WTC11 (cell line): ENCODE results near the gene YEATS2. TPM values are rescaled to one million over a fixed set of nuclear protein-coding genes. Genes with fewer than 3 reads are reported as not detected.

Experiments
- ATAC-seq: fragments of 200-7000 bp; cut with Tn5 transposase; 2 replicates; pipeline ENCODE4 v1.10.0; 2021; ENCODE audit warnings: mild to moderate bottlenecking, moderate library complexity
- CTCF ChIA-PET: fragments of 300-600 bp; sonication (Branson Sonifier 250); formaldehyde crosslinking; loops from one replicate; lab custom pipeline; 2021; ENCODE audit warnings: antibody characterized with exemption; lab: Charles Lee
- POLR2A ChIA-PET: fragments of 350-600 bp; sonication (Branson Sonifier 250); formaldehyde crosslinking; loops from one replicate; lab custom pipeline; 2021; ENCODE audit warnings: antibody characterized with exemption; lab: Charles Lee
- DNase-seq: peaks from one replicate; pipeline ENCODE4 v3.0.0; 2021; ENCODE audit warnings: low spot score
- H3K27ac Mint-ChIP-seq: 2 replicates; pipeline ENCODE4 v1.8.0; 2021; ENCODE audit warnings: mixed read lengths
- H3K27me3 Mint-ChIP-seq: 2 replicates; pipeline ENCODE4 v1.8.0; 2021; ENCODE audit warnings: low read depth, mild to moderate bottlenecking, moderate library complexity, mixed read lengths
- H3K36me3 Mint-ChIP-seq: 2 replicates; pipeline ENCODE4 v1.8.0; 2021; ENCODE audit warnings: mixed read lengths
- H3K4me1 Mint-ChIP-seq: 2 replicates; pipeline ENCODE4 v1.8.0; 2022; ENCODE audit warnings: mixed read lengths
- H3K4me3 Mint-ChIP-seq: 2 replicates; pipeline ENCODE4 v1.8.0; 2021; ENCODE audit warnings: mild to moderate bottlenecking, moderate library complexity, mixed read lengths
- H3K9me3 Mint-ChIP-seq: 2 replicates; pipeline ENCODE4 v1.8.0; 2021; ENCODE audit warnings: mixed read lengths
- CBFB ChIP-seq: sonication (generic); formaldehyde crosslinking; IDR thresholded peaks from 2 replicates; pipeline ENCODE4 v1.8.1; 2022; ENCODE audit warnings: mild to moderate bottlenecking, low read depth, missing genetic modification reagents
- FOXK1 ChIP-seq: sonication (generic); formaldehyde crosslinking; IDR thresholded peaks from 2 replicates; pipeline ENCODE4 v1.8.0; 2022; ENCODE audit warnings: mild to moderate bottlenecking, moderate library complexity, missing genetic modification reagents
- FOXP1 ChIP-seq: sonication (generic); formaldehyde crosslinking; IDR thresholded peaks from 2 replicates; pipeline ENCODE4 v1.8.0; 2022; ENCODE audit warnings: missing genetic modification reagents, mild to moderate bottlenecking, moderate library complexity, borderline replicate concordance
- GABPB1 ChIP-seq: sonication (generic); formaldehyde crosslinking; IDR thresholded peaks from 2 replicates; pipeline ENCODE4 v1.8.1; 2023; ENCODE audit warnings: mild to moderate bottlenecking, missing genetic modification reagents
- JAZF1 ChIP-seq: fragments of 250-450 bp; sonication (Bioruptor Pico); IDR thresholded peaks from 2 replicates; pipeline ENCODE4 v1.9.0; 2021; ENCODE audit warnings: moderate library complexity, mild to moderate bottlenecking, inconsistent platforms
- JUN ChIP-seq: sonication (generic); formaldehyde crosslinking; IDR thresholded peaks from 2 replicates; pipeline ENCODE4 v1.8.0; 2023; ENCODE audit warnings: mild to moderate bottlenecking, missing genetic modification reagents
- MXD4 ChIP-seq: fragments of 250-450 bp; sonication (Bioruptor Pico); IDR thresholded peaks from 2 replicates; pipeline ENCODE4 v1.8.0; 2021; ENCODE audit warnings: mild to moderate bottlenecking, moderate library complexity, borderline replicate concordance
- NFATC4 ChIP-seq: fragments of 250-450 bp; sonication (Bioruptor Pico); IDR thresholded peaks from 2 replicates; pipeline ENCODE4 v1.9.0; 2021; ENCODE audit warnings: mild to moderate bottlenecking
- RORB ChIP-seq: fragments of 250-450 bp; sonication (Bioruptor Pico); IDR thresholded peaks from 2 replicates; pipeline ENCODE4 v1.9.0; 2021; ENCODE audit warnings: mild to moderate bottlenecking
- SMAD3 ChIP-seq: sonication (generic); formaldehyde crosslinking; IDR thresholded peaks from 2 replicates; pipeline ENCODE4 v1.8.0; 2022; ENCODE audit warnings: missing genetic modification reagents, mild to moderate bottlenecking, borderline replicate concordance
- TEAD4 ChIP-seq: sonication (generic); formaldehyde crosslinking; IDR thresholded peaks from 2 replicates; pipeline ENCODE4 v1.8.0; 2022; ENCODE audit warnings: mild to moderate bottlenecking, missing genetic modification reagents
- TP53 ChIP-seq: sonication (generic); formaldehyde crosslinking; IDR thresholded peaks from 2 replicates; pipeline ENCODE4 v1.8.1; 2023; ENCODE audit warnings: mild to moderate bottlenecking, missing genetic modification reagents
- ZNF232 ChIP-seq: sonication (generic); formaldehyde crosslinking; IDR thresholded peaks from 2 replicates; pipeline ENCODE4 v1.8.0; 2022; ENCODE audit warnings: mild to moderate bottlenecking, missing genetic modification reagents
- ZNF263 ChIP-seq: sonication (generic); formaldehyde crosslinking; IDR thresholded peaks from 2 replicates; pipeline ENCODE4 v1.8.1; 2022; ENCODE audit warnings: low read depth, mild to moderate bottlenecking, moderate library complexity, missing genetic modification reagents
- ZNF317 ChIP-seq: sonication (generic); formaldehyde crosslinking; IDR thresholded peaks from 2 replicates; pipeline ENCODE4 v1.8.1; 2023; ENCODE audit warnings: low read depth, mild to moderate bottlenecking, moderate library complexity, missing genetic modification reagents, borderline replicate concordance
- ZNF416 ChIP-seq: fragments of 250-450 bp; sonication (Bioruptor Pico); IDR thresholded peaks from 2 replicates; pipeline ENCODE4 v1.9.0; 2021; ENCODE audit warnings: mild to moderate bottlenecking, inconsistent platforms
- ZNF423 ChIP-seq: fragments of 250-450 bp; sonication (Bioruptor Pico); IDR thresholded peaks from 2 replicates; pipeline ENCODE4 v2.1.2; 2022; ENCODE audit warnings: mild to moderate bottlenecking, moderate library complexity
- total RNA-seq: library from RNA; stranded (reverse); gene quantifications from 3 replicates; pipeline ENCODE4 v1.2.3, GENCODE V29; 2021
- TF ChIP-seq, protein P1 (sequence below): sonication (generic); formaldehyde crosslinking; IDR thresholded peaks from 2 replicates; pipeline ENCODE4 v1.8.1; 2023; ENCODE audit warnings: mild to moderate bottlenecking, missing genetic modification reagents, borderline replicate concordance
- TF ChIP-seq, protein P2 (sequence below): sonication (generic); formaldehyde crosslinking; IDR thresholded peaks from 2 replicates; pipeline ENCODE4 v1.8.1; 2023; ENCODE audit warnings: mild to moderate bottlenecking, moderate library complexity, missing genetic modification reagents
- TF ChIP-seq, protein P3 (sequence below): sonication (generic); formaldehyde crosslinking; IDR thresholded peaks from 2 replicates; pipeline ENCODE4 v1.8.1; 2023; ENCODE audit warnings: mild to moderate bottlenecking, missing genetic modification reagents
- TF ChIP-seq, protein P4 (sequence below): fragments of 250-450 bp; sonication (Bioruptor Pico); IDR thresholded peaks from 2 replicates; pipeline ENCODE4 v1.9.0; 2021; ENCODE audit warnings: moderate library complexity, mild to moderate bottlenecking, inconsistent platforms, borderline replicate concordance
- TF ChIP-seq, protein P5 (sequence below): fragments of 250-450 bp; sonication (Bioruptor Pico); IDR thresholded peaks from 2 replicates; pipeline ENCODE4 v1.8.0; 2021; ENCODE audit warnings: mild to moderate bottlenecking

YEATS2 gene
- total RNA-seq, 1 experiment from 2014 or later: 42.5 TPM

DNA sequence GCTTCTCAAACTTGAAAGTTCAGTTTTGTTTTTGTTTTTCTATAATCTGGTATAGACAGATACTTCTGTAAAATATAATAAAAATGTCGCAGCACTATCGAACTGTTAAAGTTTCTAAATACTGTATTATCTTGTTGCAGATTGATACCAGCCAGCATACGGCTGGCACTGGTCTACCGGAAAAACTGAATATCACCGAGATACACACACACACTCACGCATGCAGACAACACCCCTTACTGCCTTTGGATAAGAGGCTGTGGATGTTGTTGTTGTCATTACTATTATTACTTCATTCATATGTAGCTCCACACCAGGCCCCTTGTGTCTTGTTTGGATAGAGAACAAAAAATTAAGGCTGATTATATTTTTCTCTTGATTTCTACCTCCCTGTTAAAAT is 95.4 kb downstream of the YEATS2 start:
- H3K4me1 Mint-ChIP-seq: no peaks in the 10 kb centered on the region
- no peak for DNase-seq
- TF ChIP-seq ZNF423 (CRISPR knock-in tag) (no peak), SMAD3 (CRISPR knock-in tag) (no peak), JAZF1 (CRISPR knock-in tag) (no peak), NFATC4 (CRISPR knock-in tag) (no peak), TP53 (CRISPR knock-in tag) (no peak), FOXP1 (CRISPR knock-in tag) (no peak), JUN (CRISPR knock-in tag) (no peak)
- TF ChIP-seq, protein P1, sequence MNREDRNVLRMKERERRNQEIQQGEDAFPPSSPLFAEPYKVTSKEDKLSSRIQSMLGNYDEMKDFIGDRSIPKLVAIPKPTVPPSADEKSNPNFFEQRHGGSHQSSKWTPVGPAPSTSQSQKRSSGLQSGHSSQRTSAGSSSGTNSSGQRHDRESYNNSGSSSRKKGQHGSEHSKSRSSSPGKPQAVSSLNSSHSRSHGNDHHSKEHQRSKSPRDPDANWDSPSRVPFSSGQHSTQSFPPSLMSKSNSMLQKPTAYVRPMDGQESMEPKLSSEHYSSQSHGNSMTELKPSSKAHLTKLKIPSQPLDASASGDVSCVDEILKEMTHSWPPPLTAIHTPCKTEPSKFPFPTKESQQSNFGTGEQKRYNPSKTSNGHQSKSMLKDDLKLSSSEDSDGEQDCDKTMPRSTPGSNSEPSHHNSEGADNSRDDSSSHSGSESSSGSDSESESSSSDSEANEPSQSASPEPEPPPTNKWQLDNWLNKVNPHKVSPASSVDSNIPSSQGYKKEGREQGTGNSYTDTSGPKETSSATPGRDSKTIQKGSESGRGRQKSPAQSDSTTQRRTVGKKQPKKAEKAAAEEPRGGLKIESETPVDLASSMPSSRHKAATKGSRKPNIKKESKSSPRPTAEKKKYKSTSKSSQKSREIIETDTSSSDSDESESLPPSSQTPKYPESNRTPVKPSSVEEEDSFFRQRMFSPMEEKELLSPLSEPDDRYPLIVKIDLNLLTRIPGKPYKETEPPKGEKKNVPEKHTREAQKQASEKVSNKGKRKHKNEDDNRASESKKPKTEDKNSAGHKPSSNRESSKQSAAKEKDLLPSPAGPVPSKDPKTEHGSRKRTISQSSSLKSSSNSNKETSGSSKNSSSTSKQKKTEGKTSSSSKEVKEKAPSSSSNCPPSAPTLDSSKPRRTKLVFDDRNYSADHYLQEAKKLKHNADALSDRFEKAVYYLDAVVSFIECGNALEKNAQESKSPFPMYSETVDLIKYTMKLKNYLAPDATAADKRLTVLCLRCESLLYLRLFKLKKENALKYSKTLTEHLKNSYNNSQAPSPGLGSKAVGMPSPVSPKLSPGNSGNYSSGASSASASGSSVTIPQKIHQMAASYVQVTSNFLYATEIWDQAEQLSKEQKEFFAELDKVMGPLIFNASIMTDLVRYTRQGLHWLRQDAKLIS (CRISPR knock-in tag): no peak
- POLR2A ChIA-PET: no interaction called here
- CTCF ChIA-PET: no interaction called here
- no peaks in the 10 kb centered on the region for H3K9me3 Mint-ChIP-seq
- H3K36me3 Mint-ChIP-seq: peaks cover 61% of the 10 kb centered on the region
- ATAC-seq: no peak
- no peak overlapping the region for H3K27ac Mint-ChIP-seq
- no peak overlapping the region for H3K4me3 Mint-ChIP-seq
- H3K27me3 Mint-ChIP-seq: no peaks in the 10 kb centered on the region

DNA sequence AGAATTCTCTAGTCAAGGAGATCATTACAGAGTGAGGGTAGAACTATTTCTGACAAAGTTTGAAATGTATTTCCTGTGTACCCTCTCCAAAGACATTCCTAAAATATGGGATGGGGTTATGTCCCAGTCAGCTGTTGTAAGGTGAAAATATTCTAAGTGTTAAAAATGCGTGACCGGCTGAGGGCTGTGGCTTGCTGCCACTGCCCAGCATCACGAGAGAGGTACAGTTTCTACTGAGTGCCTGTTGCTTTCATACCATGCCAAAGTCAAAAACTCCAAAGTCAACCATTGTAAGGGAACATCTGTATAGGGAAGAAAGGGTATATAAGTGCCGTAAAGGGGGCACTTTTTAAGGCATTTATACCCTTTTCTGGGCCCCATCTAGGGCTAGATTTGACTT is 96.9 kb downstream of the YEATS2 start:
- no peak for DNase-seq
- H3K27ac Mint-ChIP-seq: no peak overlapping the region
- TF ChIP-seq RORB (CRISPR knock-in tag) (no peak), CBFB (CRISPR knock-in tag) (no peak)
- TF ChIP-seq, protein P2, sequence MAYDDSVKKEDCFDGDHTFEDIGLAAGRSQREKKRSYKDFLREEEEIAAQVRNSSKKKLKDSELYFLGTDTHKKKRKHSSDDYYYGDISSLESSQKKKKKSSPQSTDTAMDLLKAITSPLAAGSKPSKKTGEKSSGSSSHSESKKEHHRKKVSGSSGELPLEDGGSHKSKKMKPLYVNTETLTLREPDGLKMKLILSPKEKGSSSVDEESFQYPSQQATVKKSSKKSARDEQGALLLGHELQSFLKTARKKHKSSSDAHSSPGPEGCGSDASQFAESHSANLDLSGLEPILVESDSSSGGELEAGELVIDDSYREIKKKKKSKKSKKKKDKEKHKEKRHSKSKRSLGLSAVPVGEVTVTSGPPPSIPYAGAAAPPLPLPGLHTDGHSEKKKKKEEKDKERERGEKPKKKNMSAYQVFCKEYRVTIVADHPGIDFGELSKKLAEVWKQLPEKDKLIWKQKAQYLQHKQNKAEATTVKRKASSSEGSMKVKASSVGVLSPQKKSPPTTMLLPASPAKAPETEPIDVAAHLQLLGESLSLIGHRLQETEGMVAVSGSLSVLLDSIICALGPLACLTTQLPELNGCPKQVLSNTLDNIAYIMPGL (CRISPR knock-in tag): no peak
- TF ChIP-seq, protein P3, sequence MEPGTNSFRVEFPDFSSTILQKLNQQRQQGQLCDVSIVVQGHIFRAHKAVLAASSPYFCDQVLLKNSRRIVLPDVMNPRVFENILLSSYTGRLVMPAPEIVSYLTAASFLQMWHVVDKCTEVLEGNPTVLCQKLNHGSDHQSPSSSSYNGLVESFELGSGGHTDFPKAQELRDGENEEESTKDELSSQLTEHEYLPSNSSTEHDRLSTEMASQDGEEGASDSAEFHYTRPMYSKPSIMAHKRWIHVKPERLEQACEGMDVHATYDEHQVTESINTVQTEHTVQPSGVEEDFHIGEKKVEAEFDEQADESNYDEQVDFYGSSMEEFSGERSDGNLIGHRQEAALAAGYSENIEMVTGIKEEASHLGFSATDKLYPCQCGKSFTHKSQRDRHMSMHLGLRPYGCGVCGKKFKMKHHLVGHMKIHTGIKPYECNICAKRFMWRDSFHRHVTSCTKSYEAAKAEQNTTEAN (CRISPR knock-in tag): no peak
- TF ChIP-seq, all 79 proteins: peak for 0
- CTCF ChIA-PET: no interaction called here
- POLR2A ChIA-PET: no interaction called here
- Mint-ChIP-seq H3K9me3 (no peaks in the 10 kb centered on the region), H3K4me1 (no peaks in the 10 kb centered on the region), H3K36me3 (peaks cover 63% of the 10 kb centered on the region), H3K4me3 (no peak overlapping the region), H3K27me3 (no peaks in the 10 kb centered on the region)
- no peak for ATAC-seq

DNA sequence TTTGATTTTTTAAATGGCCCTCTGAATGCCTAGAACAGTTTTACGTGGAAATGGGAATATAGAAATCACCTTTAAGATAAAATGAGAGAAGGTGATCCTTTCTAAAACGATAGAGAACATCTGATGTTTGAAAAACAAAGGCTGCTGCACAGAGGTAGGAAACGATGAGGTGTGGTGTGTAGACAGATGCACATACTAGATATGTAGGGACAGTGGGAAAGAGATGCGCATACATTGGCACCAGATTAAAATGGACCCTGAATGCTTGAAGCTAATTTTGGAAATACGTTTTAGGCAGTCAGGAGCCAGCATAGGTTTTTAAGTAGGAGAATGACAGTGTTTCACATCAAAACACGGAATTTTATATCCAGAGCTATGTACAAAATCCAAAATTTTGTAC is 98.8 kb downstream of the YEATS2 start:
- CTCF ChIA-PET: interaction anchor here (0.7 to 1.0 kb wide), 2 partner anchors 11 to 317 kb away, joined by 3 read pairs; no protein-coding TSS in a partner anchor
- ATAC-seq (no peak), DNase-seq (no peak)
- Mint-ChIP-seq H3K36me3 (peaks cover 62% of the 10 kb centered on the region), H3K4me3 (no peak overlapping the region), H3K9me3 (no peaks in the 10 kb centered on the region), H3K4me1 (no peaks in the 10 kb centered on the region), H3K27ac (no peak overlapping the region), H3K27me3 (no peaks in the 10 kb centered on the region)
- POLR2A ChIA-PET: no interaction called here
- TF ChIP-seq ZNF317 (CRISPR knock-in tag): no peak
- TF ChIP-seq TEAD4 (CRISPR knock-in tag): no peak
- no peak for TF ChIP-seq ZNF232 (CRISPR knock-in tag)
- TF ChIP-seq GABPB1 (CRISPR knock-in tag): no peak
- no peak for TF ChIP-seq ZNF416 (CRISPR knock-in tag)
- TF ChIP-seq, protein P2 (CRISPR knock-in tag): no peak
- no peak for TF ChIP-seq ZNF263
- TF ChIP-seq, protein P4, sequence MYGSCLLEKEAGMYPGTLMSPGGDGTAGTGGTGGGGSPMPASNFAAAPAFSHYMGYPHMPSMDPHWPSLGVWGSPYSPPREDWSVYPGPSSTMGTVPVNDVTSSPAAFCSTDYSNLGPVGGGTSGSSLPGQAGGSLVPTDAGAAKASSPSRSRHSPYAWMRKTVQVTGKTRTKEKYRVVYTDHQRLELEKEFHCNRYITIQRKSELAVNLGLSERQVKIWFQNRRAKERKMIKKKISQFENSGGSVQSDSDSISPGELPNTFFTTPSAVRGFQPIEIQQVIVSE (CRISPR knock-in tag): no peak
- TF ChIP-seq, protein P5, sequence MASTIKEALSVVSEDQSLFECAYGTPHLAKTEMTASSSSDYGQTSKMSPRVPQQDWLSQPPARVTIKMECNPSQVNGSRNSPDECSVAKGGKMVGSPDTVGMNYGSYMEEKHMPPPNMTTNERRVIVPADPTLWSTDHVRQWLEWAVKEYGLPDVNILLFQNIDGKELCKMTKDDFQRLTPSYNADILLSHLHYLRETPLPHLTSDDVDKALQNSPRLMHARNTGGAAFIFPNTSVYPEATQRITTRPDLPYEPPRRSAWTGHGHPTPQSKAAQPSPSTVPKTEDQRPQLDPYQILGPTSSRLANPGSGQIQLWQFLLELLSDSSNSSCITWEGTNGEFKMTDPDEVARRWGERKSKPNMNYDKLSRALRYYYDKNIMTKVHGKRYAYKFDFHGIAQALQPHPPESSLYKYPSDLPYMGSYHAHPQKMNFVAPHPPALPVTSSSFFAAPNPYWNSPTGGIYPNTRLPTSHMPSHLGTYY: no peak
- TF ChIP-seq MXD4 (CRISPR knock-in tag): no peak
- no peak for TF ChIP-seq FOXK1
